ENCODE data around the gene GGCX.

- TF ChIP-seq, protein P1, sequence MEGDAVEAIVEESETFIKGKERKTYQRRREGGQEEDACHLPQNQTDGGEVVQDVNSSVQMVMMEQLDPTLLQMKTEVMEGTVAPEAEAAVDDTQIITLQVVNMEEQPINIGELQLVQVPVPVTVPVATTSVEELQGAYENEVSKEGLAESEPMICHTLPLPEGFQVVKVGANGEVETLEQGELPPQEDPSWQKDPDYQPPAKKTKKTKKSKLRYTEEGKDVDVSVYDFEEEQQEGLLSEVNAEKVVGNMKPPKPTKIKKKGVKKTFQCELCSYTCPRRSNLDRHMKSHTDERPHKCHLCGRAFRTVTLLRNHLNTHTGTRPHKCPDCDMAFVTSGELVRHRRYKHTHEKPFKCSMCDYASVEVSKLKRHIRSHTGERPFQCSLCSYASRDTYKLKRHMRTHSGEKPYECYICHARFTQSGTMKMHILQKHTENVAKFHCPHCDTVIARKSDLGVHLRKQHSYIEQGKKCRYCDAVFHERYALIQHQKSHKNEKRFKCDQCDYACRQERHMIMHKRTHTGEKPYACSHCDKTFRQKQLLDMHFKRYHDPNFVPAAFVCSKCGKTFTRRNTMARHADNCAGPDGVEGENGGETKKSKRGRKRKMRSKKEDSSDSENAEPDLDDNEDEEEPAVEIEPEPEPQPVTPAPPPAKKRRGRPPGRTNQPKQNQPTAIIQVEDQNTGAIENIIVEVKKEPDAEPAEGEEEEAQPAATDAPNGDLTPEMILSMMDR (IDR thresholded peaks at IDR 0.05; ENCODE audit: insufficient read depth, low read length) = no peak
- TF ChIP-seq POLR2AphosphoS5 (IDR thresholded peaks at IDR 0.05; ENCODE audit: low read depth) (no peak), GABPA (IDR thresholded peaks at IDR 0.05; ENCODE audit: low read depth) (no peak)
- TF ChIP-seq, protein P2, sequence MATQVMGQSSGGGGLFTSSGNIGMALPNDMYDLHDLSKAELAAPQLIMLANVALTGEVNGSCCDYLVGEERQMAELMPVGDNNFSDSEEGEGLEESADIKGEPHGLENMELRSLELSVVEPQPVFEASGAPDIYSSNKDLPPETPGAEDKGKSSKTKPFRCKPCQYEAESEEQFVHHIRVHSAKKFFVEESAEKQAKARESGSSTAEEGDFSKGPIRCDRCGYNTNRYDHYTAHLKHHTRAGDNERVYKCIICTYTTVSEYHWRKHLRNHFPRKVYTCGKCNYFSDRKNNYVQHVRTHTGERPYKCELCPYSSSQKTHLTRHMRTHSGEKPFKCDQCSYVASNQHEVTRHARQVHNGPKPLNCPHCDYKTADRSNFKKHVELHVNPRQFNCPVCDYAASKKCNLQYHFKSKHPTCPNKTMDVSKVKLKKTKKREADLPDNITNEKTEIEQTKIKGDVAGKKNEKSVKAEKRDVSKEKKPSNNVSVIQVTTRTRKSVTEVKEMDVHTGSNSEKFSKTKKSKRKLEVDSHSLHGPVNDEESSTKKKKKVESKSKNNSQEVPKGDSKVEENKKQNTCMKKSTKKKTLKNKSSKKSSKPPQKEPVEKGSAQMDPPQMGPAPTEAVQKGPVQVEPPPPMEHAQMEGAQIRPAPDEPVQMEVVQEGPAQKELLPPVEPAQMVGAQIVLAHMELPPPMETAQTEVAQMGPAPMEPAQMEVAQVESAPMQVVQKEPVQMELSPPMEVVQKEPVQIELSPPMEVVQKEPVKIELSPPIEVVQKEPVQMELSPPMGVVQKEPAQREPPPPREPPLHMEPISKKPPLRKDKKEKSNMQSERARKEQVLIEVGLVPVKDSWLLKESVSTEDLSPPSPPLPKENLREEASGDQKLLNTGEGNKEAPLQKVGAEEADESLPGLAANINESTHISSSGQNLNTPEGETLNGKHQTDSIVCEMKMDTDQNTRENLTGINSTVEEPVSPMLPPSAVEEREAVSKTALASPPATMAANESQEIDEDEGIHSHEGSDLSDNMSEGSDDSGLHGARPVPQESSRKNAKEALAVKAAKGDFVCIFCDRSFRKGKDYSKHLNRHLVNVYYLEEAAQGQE (IDR thresholded peaks at IDR 0.05; ENCODE audit: insufficient replicate concordance, low read depth) = no peak
Observed at GRCh38 chr2:85529809-85530208, 31.5 kb downstream of the GGCX start.

All from HL-60 (cell line).